ENCODE measurements around the gene MYL6B. TPM values are rescaled to one million over a fixed set of nuclear protein-coding genes. Genes with fewer than 3 reads are reported as not detected.

MYL6B gene
- total RNA-seq, 1 experiment from 2014 or later, result 44.8 TPM

DNA sequence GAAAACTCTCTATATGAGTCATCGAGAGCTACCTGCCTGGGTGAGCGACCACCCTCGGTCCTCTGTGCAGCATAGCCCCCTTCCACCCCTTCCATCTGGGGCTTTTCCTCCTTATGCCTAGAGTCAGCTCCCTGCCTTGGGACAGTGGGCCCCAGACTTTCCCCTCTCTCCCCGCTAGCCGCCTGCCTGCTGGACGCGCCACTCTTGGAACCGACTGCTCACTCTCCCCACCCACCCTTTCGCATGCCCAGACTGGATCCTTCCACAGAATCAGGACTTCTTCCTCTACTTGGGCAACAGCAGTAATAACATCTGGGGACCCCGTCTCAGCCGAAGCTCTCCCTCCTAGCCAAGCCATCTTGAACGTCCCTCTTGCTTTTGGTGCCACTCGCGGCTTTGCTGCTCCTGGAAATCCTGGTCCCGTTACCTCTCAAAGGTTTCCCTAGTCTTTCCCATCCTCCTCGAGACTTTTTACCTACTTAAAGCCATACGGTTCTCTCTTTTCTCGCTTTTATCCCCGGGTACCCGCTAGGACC is 23.6 kb upstream of the MYL6B start:
- Histone ChIP-seq H3K4me3 (ENCODE audit: low read depth, low read length) (peak overlapping the region; percentile 75), H3K9me3 (no peaks in the 10 kb centered on the region), H3K4me1 (peaks cover 29% of the 10 kb centered on the region), H3K27me3 (replicated peaks; ENCODE audit: control insufficient read depth, insufficient read depth, low read length) (no peaks in the 10 kb centered on the region), H3K36me3 (ENCODE audit: control insufficient read depth, insufficient read depth, low read length) (peaks cover 7% of the 10 kb centered on the region)
- Mint-ChIP-seq H3K27ac (ENCODE audit: unreplicated experiment) (peak overlapping the region; percentile 91), H3K36me3 (ENCODE audit: insufficient read depth, unreplicated experiment) (peaks cover 62% of the 10 kb centered on the region), H3K9me3 (ENCODE audit: unreplicated experiment) (no peaks in the 10 kb centered on the region), H3K27me3 (ENCODE audit: insufficient read depth, unreplicated experiment) (no peaks in the 10 kb centered on the region), H3K4me1 (ENCODE audit: low read depth, unreplicated experiment) (peaks cover 35% of the 10 kb centered on the region), H3K4me3 (ENCODE audit: unreplicated experiment) (peak overlapping the region; percentile 89)
- ChIA-PET CTCF (interaction anchor here (0.6 to 2.8 kb wide), 13 partner anchors 9 to 508 kb away, joined by 3 to 66 read pairs (median 5); partner anchors contain the start of genes MYL6, MYL6B, RNF41 and SMARCC2), POLR2A (interaction anchor here (0.5 to 2.0 kb wide), 11 partner anchors 11 to 93 kb away, joined by 3 to 27 read pairs (median 11); partner anchors contain the start of genes MYL6, MYL6B, PA2G4 and RNF41)
- intact Hi-C loops (cut with micrococcal nuclease; ENCODE audit: unreplicated experiment), result loop anchor here (1.0 kb wide), 3 partner anchors 9 to 29 kb away; partner anchors contain the start of gene MYL6B
- TF ChIP-seq, protein P1, sequence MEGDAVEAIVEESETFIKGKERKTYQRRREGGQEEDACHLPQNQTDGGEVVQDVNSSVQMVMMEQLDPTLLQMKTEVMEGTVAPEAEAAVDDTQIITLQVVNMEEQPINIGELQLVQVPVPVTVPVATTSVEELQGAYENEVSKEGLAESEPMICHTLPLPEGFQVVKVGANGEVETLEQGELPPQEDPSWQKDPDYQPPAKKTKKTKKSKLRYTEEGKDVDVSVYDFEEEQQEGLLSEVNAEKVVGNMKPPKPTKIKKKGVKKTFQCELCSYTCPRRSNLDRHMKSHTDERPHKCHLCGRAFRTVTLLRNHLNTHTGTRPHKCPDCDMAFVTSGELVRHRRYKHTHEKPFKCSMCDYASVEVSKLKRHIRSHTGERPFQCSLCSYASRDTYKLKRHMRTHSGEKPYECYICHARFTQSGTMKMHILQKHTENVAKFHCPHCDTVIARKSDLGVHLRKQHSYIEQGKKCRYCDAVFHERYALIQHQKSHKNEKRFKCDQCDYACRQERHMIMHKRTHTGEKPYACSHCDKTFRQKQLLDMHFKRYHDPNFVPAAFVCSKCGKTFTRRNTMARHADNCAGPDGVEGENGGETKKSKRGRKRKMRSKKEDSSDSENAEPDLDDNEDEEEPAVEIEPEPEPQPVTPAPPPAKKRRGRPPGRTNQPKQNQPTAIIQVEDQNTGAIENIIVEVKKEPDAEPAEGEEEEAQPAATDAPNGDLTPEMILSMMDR (IDR thresholded peaks at IDR 0.05; ENCODE audit: insufficient read depth in 1 of 2, low read depth in 1 of 2, low read length in 1 of 2, severe bottlenecking in 1 of 2, unreplicated experiment in 1 of 2), result no peak
- BruUV-seq (replicated peaks), result no TSS peak
- DNase-seq, result no peak

DNA sequence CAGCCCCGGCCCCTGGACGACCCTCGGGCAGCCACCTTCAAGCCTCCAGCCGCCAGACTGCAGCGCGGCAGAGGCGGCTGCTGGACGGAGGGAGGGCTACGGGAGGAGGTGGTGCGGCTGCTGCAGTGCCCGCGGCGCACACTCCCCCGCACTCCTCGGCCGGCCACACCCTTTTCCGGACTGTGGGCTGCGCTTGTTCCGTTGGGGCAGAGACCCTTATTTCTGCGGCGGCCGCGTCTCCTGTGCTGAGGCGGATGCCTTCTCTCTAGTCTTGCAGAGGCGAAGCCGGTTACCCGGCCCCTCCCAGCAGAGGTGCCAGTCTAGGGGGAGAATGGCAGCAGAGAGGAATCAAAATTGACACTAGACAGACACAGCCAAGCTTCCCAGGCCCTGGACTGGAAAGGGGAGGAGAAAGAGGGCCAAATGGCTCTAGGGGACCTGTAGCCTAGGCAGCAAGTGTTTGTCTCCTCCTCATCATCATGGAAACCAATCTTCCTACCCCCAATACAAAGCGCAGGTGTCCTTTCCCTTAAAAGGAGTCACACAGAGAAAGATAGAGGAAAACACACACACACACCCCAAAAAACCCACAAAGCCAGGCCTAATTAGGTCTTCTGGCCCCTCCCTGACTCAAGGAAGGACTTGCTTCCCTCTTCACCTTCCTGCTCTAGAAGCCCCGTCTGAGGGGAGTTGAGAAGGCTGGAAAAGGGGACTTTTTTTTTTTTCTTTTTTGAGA is 23.0 kb upstream of the MYL6B start:
- Histone ChIP-seq H3K9me3 (no peaks in the 10 kb centered on the region), H3K27me3 (replicated peaks; ENCODE audit: control insufficient read depth, insufficient read depth, low read length) (no peaks in the 10 kb centered on the region), H3K4me1 (peaks cover 29% of the 10 kb centered on the region), H3K4me3 (ENCODE audit: low read depth, low read length) (peak overlapping the region; percentile 75), H3K36me3 (ENCODE audit: control insufficient read depth, insufficient read depth, low read length) (peaks cover 10% of the 10 kb centered on the region)
- no peaks in the 10 kb centered on the region for H3K27me3 Mint-ChIP-seq (ENCODE audit: insufficient read depth, unreplicated experiment)
- H3K27ac Mint-ChIP-seq (ENCODE audit: unreplicated experiment), result peak overlapping the region; percentile 91
- TF ChIP-seq, protein P1 (IDR thresholded peaks at IDR 0.05; ENCODE audit: insufficient read depth in 1 of 2, low read depth in 1 of 2, low read length in 1 of 2, severe bottlenecking in 1 of 2, unreplicated experiment in 1 of 2), result no peak
- peaks cover 35% of the 10 kb centered on the region for H3K4me1 Mint-ChIP-seq (ENCODE audit: low read depth, unreplicated experiment)
- CTCF ChIA-PET, result no interaction called here
- POLR2A ChIA-PET, result interaction anchor here (0.7 to 2.0 kb wide), 3 partner anchors 11 to 60 kb away, joined by 3 to 27 read pairs (median 27); partner anchors contain the start of genes MYL6, SMARCC2 and ZC3H10
- intact Hi-C loops (cut with micrococcal nuclease; ENCODE audit: unreplicated experiment), result no loop called here
- no peaks in the 10 kb centered on the region for H3K9me3 Mint-ChIP-seq (ENCODE audit: unreplicated experiment)
- H3K4me3 Mint-ChIP-seq (ENCODE audit: unreplicated experiment), result peak overlapping the region; percentile 89
- DNase-seq, result peak; percentile 53 to 59
- H3K36me3 Mint-ChIP-seq (ENCODE audit: insufficient read depth, unreplicated experiment), result peaks cover 68% of the 10 kb centered on the region
- BruUV-seq (replicated peaks), result no TSS peak

DNA sequence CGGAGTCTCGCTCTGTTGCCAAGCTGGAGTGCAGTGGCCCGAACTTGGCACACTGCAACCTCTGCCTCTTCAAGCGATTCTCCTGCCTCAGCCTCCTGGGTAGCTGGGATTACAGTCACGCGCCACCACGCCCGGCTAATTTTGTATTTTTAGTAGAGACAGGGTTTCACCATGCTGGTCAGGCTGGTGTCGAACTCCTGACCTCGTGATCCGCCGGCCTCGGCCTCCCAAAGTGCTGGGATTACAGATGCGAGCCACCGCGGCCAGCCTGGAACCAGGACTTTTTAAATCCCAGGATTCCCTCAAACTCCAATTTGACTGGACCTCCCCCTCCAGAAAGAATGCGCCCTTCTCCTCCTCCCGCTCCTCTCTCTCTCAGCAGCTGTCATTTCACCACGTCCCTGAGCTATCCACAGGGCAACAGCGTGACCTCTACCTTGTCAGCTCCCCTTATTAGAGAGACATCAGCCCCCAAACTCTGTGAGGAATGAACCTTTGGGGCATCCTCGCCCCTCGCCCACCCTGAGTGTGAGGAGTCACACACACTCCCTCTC is 22.4 kb upstream of the MYL6B start:
- Histone ChIP-seq H3K36me3 (ENCODE audit: control insufficient read depth, insufficient read depth, low read length) (peaks cover 10% of the 10 kb centered on the region), H3K4me1 (peaks cover 29% of the 10 kb centered on the region), H3K9me3 (no peaks in the 10 kb centered on the region), H3K4me3 (ENCODE audit: low read depth, low read length) (no peak overlapping the region; the same call in 1 of the 2 replicates), H3K27me3 (replicated peaks; ENCODE audit: control insufficient read depth, insufficient read depth, low read length) (no peaks in the 10 kb centered on the region)
- peaks cover 71% of the 10 kb centered on the region for H3K36me3 Mint-ChIP-seq (ENCODE audit: insufficient read depth, unreplicated experiment)
- no peak for DNase-seq
- peak overlapping the region; percentile 42 for H3K27ac Mint-ChIP-seq (ENCODE audit: unreplicated experiment)
- H3K4me1 Mint-ChIP-seq (ENCODE audit: low read depth, unreplicated experiment), result peaks cover 35% of the 10 kb centered on the region
- intact Hi-C loops (cut with micrococcal nuclease; ENCODE audit: unreplicated experiment), result no loop called here
- peak overlapping the region; percentile 89 for H3K4me3 Mint-ChIP-seq (ENCODE audit: unreplicated experiment)
- no TSS peak for BruUV-seq (replicated peaks)
- no peaks in the 10 kb centered on the region for H3K27me3 Mint-ChIP-seq (ENCODE audit: insufficient read depth, unreplicated experiment)
- H3K9me3 Mint-ChIP-seq (ENCODE audit: unreplicated experiment), result no peaks in the 10 kb centered on the region
- ChIA-PET CTCF (no interaction called here), POLR2A (interaction anchor here (0.5 to 0.7 kb wide), 2 partner anchors 10 to 59 kb away, joined by 3 read pairs; partner anchors contain the start of gene SMARCC2)
- TF ChIP-seq, protein P1 (IDR thresholded peaks at IDR 0.05; ENCODE audit: insufficient read depth in 1 of 2, low read depth in 1 of 2, low read length in 1 of 2, severe bottlenecking in 1 of 2, unreplicated experiment in 1 of 2), result no peak

Measured in Caco-2 (cell line).